Inflammatory macrophage treated with lipopolysaccharide for 4 hours (primary cell): Measurements from ENCODE around the gene EFNA2.
A peak's percentile ranks its signal among the peaks of the same experiment; 100 is the strongest.

ENCODE experiments used
- DNase-seq: peaks from one replicate; pipeline ENCODE4 v3.0.0-alpha.2; 2020

The EFNA2 gene

DNA sequence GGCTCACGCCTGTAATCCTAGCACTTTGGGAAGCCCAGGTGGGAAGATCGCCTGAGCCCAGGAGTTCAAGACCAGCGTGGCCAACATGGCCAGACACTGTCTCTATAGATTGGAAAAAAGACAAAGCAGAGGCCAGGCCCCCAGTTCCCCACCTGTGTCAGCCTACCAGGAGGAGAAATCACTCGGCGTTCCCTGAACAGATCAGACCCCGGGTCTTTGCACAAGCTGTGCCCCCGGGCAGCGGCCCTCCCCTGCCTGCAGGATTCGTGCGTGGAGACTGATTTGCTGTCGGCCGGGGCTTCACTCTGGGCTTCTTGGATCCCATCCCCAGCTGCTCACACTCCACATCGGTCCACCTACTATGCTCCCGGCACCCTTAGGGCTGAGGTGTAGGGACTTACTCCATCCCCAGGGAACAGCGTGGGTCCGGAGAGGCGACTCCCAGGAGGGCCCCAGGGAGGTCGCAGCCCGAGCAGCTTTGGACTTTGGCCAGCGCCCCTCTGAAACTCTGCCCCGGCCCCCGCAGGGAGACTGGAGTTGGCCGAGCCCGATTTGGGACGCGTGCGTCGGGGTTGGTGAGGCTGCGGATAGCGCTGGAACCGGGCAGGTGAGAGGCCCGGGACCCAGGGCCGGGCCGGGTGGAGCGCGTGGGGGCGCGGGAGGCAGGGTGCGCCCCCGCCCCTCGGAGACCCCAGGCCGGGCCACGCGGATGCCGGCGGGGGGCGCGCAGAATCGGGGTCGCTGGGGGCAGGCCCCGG lies 515 bp upstream of the EFNA2 start:
- DNase-seq = no peak

- no peak for DNase-seq
Measured at GRCh38 chr19:1286487-1287353, 1.0 kb downstream of the EFNA2 start.

DNA sequence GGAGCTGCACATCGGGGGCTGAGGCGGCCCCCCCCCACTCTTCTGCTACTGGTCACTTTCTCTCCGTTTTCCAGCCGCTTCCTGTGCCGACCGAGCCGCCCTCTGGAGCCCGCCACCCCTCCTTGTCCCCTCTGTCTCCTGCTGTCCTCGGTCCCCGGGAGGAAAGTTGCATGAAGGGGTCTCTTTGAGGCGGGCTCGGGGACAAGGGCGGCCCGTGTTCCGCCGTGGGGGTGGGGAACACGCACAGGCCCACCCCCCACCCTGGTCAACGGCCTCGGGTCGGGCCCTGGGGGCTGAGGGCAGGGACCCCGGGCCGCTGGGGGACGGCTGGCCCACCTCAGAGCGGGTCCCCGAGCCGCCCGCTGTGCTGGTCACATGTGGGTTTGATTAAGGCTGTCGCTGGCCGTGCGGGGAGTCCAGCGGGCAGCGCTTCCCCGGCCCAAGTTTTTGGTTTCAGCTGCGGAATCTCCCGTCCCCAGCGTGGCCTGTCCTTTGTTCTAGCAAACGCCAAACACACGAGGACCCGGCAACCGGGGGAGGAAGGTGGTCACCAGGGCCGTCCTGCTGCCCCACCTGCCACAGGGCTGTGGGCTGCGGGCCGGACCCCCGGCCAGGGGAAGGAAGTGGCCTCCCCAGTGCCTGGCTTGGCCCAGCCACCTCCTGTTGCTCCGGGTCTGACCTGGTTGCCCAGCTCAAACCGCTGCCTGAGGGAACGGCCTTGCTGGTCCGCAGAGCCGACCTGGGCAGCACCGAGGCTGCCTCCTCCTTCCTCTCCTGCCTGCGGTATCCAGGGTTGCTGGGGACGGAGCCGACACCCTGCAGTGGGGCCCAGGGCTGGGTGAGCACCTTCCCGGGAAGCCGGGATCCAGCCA lies 1.9 kb downstream of the EFNA2 start:
- no peak for DNase-seq

GRCh38 chr19:1288226-1288612 lies 2.5 kb downstream of the EFNA2 start:
- no peak for DNase-seq

DNA sequence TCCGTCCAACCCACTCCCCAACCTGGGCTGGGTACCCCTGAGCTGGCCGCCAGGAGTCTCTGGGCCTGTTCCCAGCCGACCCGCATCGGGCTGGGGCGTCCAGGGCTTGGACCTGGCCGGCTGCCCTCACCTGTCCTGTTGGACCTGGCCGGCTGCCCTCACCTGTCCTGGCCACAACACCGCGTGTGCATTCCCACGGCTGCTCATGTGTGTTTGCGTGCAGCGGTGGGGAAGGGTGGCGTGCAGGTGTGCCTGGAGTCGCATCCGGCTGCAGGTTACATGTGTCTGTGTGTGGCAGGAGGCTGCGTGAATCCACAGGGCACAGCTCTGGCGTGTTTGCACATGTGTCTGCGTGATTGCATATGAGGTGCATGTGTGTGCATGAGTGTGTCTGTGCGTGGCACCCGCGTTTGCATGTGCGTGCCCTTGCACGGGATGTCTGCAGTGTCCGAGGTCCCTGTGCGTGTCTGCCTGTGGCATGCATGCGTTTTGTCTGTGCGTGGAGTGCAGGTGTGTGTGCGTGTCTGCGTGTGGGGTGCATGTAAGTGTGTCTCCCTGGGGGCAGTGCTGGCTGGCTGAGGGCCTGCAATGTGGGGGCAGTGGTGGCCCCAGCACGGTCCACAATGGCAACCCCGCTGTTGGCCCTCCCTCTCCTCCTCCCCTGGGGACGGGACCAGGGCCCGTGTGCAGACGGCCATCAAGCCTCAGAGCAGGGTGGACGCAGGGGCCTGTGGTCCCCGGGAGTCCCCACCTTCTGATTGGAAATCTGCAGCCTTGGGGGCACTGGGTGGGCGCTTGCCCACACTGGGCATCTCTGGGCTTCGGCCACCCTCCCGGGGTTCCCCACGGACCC lies 3.4 kb downstream of the EFNA2 start:
- no peak for DNase-seq

GRCh38 chr19:1289686-1290025 lies 4.0 kb downstream of the EFNA2 start:
- no peak for DNase-seq

- DNase-seq = no peak
Measured at GRCh38 chr19:1290196-1290702, 4.6 kb downstream of the EFNA2 start.

DNA sequence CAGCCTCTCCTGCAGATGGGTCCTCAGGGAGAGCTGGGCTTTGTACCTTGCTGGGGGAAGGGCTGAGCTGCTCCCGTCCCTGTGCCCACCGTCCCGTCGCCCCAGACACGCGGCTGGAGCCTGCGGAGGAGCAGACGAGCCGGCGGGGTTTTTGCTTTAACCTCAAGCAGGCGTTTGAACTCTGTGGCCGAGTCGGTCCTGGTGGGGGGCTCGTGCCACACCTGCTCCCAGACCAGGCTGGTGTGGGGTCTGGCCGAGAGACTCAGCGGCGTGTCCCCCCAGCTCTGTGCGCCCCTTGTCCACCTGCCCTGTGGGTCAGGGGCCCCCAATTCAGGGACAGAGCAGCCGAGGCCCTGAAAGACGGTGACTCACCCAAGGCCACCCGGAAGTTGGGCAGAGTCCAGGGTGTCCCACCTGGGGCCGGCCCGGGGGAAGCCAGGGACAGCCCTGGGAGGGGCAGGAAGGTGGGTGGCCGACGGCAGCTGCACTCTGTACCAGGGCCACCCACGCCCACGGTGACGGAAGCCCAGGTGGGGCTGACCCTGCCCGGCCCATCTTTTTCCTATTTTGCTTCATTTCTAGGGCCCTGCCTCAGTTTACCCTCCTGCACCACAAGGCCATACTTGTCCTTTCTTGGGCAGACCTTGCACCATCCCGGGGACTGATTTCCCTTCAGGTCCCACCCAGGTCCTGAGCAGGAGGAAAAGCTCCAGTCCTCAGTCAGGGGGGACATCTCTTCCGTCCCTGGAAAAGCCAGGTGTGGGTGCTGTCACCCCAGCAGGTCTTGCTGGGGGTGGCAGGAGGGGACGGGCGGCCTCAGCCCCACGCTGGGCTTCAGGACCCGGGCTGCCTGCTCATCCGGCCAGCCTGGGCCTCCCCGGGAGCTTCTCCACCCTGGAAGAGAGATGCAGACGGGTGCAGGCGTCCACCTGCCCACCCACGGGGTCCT lies 5.3 kb downstream of the EFNA2 start:
- no peak for DNase-seq

DNA sequence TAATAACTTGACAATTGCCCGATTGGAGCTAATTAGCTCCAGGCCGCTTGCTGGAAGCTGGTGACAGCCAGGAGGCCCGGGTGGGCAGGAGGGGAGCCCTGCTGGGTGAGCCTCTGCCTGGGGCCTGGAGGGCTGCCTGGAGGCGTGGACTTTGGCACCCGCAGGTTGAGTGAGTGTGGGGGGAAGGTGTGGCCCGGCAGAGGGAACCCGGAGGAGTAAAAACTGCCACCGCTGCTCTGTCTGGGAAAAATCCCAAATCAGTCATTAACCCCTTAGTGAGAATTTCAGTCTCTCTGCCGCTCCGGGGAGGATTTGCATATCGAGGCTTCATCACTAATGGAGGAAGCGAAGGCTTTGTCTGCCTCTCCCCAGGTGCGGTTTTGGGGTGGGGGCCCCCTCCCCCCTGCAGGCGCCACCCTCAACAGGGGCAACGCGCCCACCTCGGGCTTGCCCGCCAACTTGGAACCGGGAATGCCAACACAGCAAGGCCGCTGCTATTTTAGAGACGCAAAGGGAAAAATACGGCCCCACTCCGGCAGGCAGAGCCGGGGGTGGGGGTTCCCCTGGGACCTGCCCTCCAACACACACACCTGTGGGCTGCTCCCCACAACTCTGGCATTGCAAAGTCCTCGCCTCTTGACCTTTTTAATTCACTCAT lies 6.2 kb downstream of the EFNA2 start:
- no peak for DNase-seq

DNA sequence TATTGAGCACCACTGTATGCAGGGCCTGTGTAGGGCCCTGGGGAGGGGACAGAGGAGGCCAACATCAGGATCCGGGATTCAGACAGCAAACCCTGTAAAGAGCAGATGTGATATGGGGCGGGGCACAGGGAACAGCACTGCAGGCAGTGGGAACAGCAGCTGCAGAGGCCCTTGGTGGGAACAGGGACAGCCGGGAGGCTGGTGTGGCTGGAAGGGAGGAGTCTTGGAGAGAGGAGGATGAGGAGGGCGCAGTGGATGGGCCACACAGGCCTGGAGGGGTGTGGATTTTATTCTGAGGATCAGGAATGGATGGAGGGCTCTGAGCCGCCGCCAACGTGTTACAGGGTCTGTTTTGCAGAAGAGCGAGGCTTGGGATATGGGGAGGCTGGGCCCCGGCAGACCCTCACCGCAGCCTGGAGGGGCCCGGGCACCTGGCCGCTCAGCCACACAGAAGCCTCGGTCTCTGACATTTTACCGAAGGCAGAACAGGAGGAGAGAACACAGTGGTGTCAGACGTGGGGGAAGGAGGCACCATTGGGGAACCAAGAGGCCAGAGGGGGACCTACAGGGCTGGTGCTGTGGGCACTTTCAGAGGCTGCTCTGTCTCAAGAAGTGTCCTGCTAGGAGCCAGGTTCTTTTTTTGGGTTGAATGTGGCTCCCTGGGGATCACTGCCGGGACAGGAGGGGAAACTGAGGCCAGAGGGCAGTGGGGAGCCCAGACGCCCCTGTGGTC lies 6.9 kb downstream of the EFNA2 start:
- no peak for DNase-seq

DNA sequence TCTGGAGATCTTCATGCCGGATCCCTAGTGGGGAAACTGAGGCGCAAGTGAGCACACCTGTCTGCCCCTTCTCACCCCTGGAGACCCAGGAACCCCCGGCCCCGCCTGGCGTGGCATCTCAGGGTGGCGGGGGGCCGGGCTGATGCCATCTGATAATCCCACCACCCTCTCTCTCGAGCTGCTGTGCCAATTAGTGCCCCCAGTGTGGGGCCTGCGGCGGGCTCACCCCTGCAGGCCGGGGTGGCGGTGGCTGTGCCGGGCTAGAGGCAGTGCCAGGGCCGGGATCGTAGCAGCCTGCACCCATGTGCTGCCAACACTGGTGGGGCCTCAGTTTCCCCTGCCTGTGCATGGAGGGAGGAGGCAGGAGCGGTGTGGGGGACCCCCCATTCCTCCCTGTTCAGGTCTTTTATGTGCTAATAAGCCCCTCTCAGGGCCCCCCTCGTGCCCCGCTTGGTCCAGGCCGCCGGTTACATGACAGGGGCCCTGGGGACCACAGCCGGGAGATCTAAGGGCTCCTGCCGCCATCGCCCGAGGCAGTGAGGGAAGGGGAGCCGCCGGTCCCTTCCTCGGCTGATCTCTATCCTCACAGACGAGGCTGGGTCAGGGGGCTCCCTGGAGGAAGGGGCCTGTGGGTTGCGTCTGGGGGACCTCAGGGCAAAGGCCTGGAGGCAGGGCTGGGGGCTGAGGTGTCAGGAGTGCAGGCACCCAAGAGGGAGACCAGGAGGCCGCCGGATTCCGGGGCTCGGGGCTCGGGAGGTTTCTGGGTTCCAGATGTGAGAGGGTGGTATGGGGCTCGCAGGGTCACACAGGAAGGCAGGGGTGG lies 8.3 kb downstream of the EFNA2 start:
- DNase-seq = no peak

GRCh38 chr19:1294688-1295087 lies 9.0 kb downstream of the EFNA2 start:
- no peak for DNase-seq

- peak; percentile 17 for DNase-seq
Measured at GRCh38 chr19:1295169-1296012, 9.7 kb downstream of the EFNA2 start.

GRCh38 chr19:1296078-1296477 lies 10.4 kb downstream of the EFNA2 start:
- no peak for DNase-seq

DNA sequence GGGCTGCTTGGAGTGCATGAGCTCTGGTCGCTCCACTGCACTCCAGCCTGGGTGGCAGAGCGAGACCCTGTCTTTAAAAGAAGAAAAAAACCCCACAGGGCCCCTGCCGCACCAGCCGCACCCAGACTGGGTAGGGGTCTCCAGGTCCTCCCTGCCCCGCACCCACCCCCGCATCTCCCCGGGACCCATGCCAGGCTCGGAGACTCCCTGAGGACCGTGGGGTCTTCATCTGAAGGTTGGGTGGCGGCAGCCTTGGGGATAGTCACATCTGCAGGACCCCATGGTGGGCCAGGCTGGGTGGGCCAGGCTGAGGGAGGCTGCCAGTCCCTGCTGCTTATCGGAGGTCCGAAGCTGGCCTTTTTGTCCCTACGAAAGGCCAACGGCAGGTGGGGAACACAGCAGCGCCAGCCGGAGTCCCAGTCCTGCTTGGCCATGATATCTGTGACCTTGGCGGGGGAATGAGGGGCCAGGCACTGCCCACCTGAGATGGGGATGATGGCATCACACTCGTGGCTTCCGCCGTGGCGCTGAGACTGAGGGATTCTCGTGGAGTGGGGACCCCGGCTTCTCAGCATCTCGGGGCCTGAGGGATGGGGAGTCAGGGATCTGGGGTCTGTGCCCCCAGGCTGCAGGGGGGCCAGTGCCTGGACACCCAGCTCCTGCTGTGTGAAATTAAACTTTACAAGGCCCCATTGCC lies 11.1 kb downstream of the EFNA2 start:
- no peak for DNase-seq

GRCh38 chr19:1298235-1298634 lies 12.6 kb downstream of the EFNA2 start:
- DNase-seq = no peak

- no peak for DNase-seq
Measured at GRCh38 chr19:1299801-1300200, 14.1 kb downstream of the EFNA2 start.
